ENCODE measurements around the gene ZBTB8A. TPM values are rescaled to one million over a fixed set of nuclear protein-coding genes. Genes with fewer than 3 reads are reported as not detected.

The ZBTB8A gene
- total RNA-seq: under 1 TPM; 0.22 to 0.26 TPM

- H3K27me3 Mint-ChIP-seq: peaks cover 31 to 63% of the 10 kb centered on the region in 2 donors
- DNase-seq (ENCODE audit: low spot score) (no peak), ATAC-seq (peak in 1 of 2 donors; percentile 50)
- H3K27ac Mint-ChIP-seq: no peak within 1 kb of the TSS
- no peaks in the 10 kb centered on the region for H3K9me3 Mint-ChIP-seq
- peaks cover 8 to 11% of the 10 kb centered on the region in 2 donors for H3K4me1 Mint-ChIP-seq (ENCODE audit: low read depth in 2 of 2)
- peaks cover 5% of the 10 kb centered on the region for H3K36me3 Mint-ChIP-seq
- peak within 1 kb of the TSS; percentile 92 for H3K4me3 Mint-ChIP-seq
Observed at GRCh38 chr1:32538887-32539583, at the start of gene ZBTB8A. Gene ZBTB8A, plus strand, starts transcription at chr1:32539427. Its CDS starts 53,505 bp downstream, at chr1:32592932.

- DNase-seq (ENCODE audit: low spot score) (no peak), ATAC-seq (no peak)
- Mint-ChIP-seq H3K4me1 (ENCODE audit: low read depth in 2 of 2) (no peaks in the 10 kb centered on the region), H3K9me3 (no peaks in the 10 kb centered on the region), H3K27ac (no peak overlapping the region), H3K36me3 (no peaks in the 10 kb centered on the region), H3K27me3 (peaks cover 10 to 13% of the 10 kb centered on the region in 2 donors), H3K4me3 (no peak overlapping the region)
Observed at GRCh38 chr1:32489774-32490454, 49.3 kb upstream of the ZBTB8A start.

GRCh38 chr1:32491386-32491785, 47.8 kb upstream of the ZBTB8A start:
- no peaks in the 10 kb centered on the region for H3K36me3 Mint-ChIP-seq

GRCh38 chr1:32494196-32494595, 45.0 kb upstream of the ZBTB8A start:
- no peaks in the 10 kb centered on the region for H3K36me3 Mint-ChIP-seq
- H3K4me1 Mint-ChIP-seq (ENCODE audit: low read depth in 2 of 2): no peaks in the 10 kb centered on the region
- no peaks in the 10 kb centered on the region for H3K9me3 Mint-ChIP-seq
- no peak for ATAC-seq
- no peak overlapping the region for H3K4me3 Mint-ChIP-seq
- DNase-seq (ENCODE audit: low spot score): no peak
- H3K27ac Mint-ChIP-seq: no peak overlapping the region
- H3K27me3 Mint-ChIP-seq: peaks cover 19 to 24% of the 10 kb centered on the region in 2 donors

More at GRCh38 chr1:32491386-32491785, 47.8 kb upstream of the ZBTB8A start:
- H3K4me1 Mint-ChIP-seq (ENCODE audit: low read depth in 2 of 2): no peaks in the 10 kb centered on the region
- no peak overlapping the region for H3K27ac Mint-ChIP-seq
- H3K9me3 Mint-ChIP-seq: no peaks in the 10 kb centered on the region
- H3K27me3 Mint-ChIP-seq: peaks cover 7 to 10% of the 10 kb centered on the region in 2 donors
- ATAC-seq (no peak), DNase-seq (ENCODE audit: low spot score) (no peak)
- H3K4me3 Mint-ChIP-seq: no peak overlapping the region

- H3K27me3 Mint-ChIP-seq: peaks cover 25 to 30% of the 10 kb centered on the region in 2 donors
- no peak for ATAC-seq
- H3K36me3 Mint-ChIP-seq: no peaks in the 10 kb centered on the region
- H3K4me3 Mint-ChIP-seq: no peak overlapping the region
- H3K27ac Mint-ChIP-seq: no peak overlapping the region
- H3K4me1 Mint-ChIP-seq (ENCODE audit: low read depth in 2 of 2): peaks cover 0 to 3% of the 10 kb centered on the region in 2 donors
- no peaks in the 10 kb centered on the region for H3K9me3 Mint-ChIP-seq
- DNase-seq (ENCODE audit: low spot score): no peak
Observed at GRCh38 chr1:32494711-32495337, 44.4 kb upstream of the ZBTB8A start.

GRCh38 chr1:32496127-32496526, 43.1 kb upstream of the ZBTB8A start:
- DNase-seq (ENCODE audit: low spot score): no peak
- Mint-ChIP-seq H3K36me3 (no peaks in the 10 kb centered on the region), H3K4me1 (ENCODE audit: low read depth in 2 of 2) (peaks cover 0 to 5% of the 10 kb centered on the region in 2 donors), H3K4me3 (no peak overlapping the region), H3K27me3 (peaks cover 22 to 31% of the 10 kb centered on the region in 2 donors), H3K9me3 (no peaks in the 10 kb centered on the region), H3K27ac (no peak overlapping the region)
- ATAC-seq: no peak

GRCh38 chr1:32498751-32499150, 40.5 kb upstream of the ZBTB8A start:
- no peak overlapping the region for H3K27ac Mint-ChIP-seq
- peaks cover 0 to 5% of the 10 kb centered on the region in 2 donors for H3K4me1 Mint-ChIP-seq (ENCODE audit: low read depth in 2 of 2)
- no peak for DNase-seq (ENCODE audit: low spot score)
- peaks cover 25 to 38% of the 10 kb centered on the region in 2 donors for H3K27me3 Mint-ChIP-seq
- no peaks in the 10 kb centered on the region for H3K36me3 Mint-ChIP-seq
- H3K4me3 Mint-ChIP-seq: peak overlapping the region; percentile 83
- ATAC-seq: no peak
- H3K9me3 Mint-ChIP-seq: no peaks in the 10 kb centered on the region

- peak; percentile 64 for DNase-seq (ENCODE audit: low spot score)
- H3K9me3 Mint-ChIP-seq: no peaks in the 10 kb centered on the region
- peak; percentile 81 to 82 for ATAC-seq
- H3K27me3 Mint-ChIP-seq: peaks cover 30 to 37% of the 10 kb centered on the region in 2 donors
- H3K36me3 Mint-ChIP-seq: no peaks in the 10 kb centered on the region
- H3K4me3 Mint-ChIP-seq: peak overlapping the region; percentile 63
- peaks cover 0 to 5% of the 10 kb centered on the region in 2 donors for H3K4me1 Mint-ChIP-seq (ENCODE audit: low read depth in 2 of 2)
- no peak overlapping the region for H3K27ac Mint-ChIP-seq
Observed at GRCh38 chr1:32500387-32501209, 38.6 kb upstream of the ZBTB8A start.

GRCh38 chr1:32501865-32502264, 37.4 kb upstream of the ZBTB8A start:
- Mint-ChIP-seq H3K4me1 (ENCODE audit: low read depth in 2 of 2) (peaks cover 0 to 5% of the 10 kb centered on the region in 2 donors), H3K9me3 (no peaks in the 10 kb centered on the region), H3K4me3 (peak overlapping the region; percentile 45), H3K36me3 (no peaks in the 10 kb centered on the region), H3K27me3 (peaks cover 37 to 42% of the 10 kb centered on the region in 2 donors), H3K27ac (no peak overlapping the region)
- no peak for DNase-seq (ENCODE audit: low spot score)
- no peak for ATAC-seq

GRCh38 chr1:32503153-32503552, 36.1 kb upstream of the ZBTB8A start:
- no peak for DNase-seq (ENCODE audit: low spot score)
- H3K9me3 Mint-ChIP-seq: no peaks in the 10 kb centered on the region
- H3K4me1 Mint-ChIP-seq (ENCODE audit: low read depth in 2 of 2): peaks cover 0 to 5% of the 10 kb centered on the region in 2 donors
- peaks cover 31 to 37% of the 10 kb centered on the region in 2 donors for H3K27me3 Mint-ChIP-seq
- H3K36me3 Mint-ChIP-seq: no peaks in the 10 kb centered on the region
- no peak for ATAC-seq
- no peak overlapping the region for H3K4me3 Mint-ChIP-seq
- H3K27ac Mint-ChIP-seq: no peak overlapping the region

- no peaks in the 10 kb centered on the region for H3K9me3 Mint-ChIP-seq
- ATAC-seq: no peak
- no peak for DNase-seq (ENCODE audit: low spot score)
- H3K36me3 Mint-ChIP-seq: no peaks in the 10 kb centered on the region
- H3K27me3 Mint-ChIP-seq: peaks cover 23 to 28% of the 10 kb centered on the region in 2 donors
- no peak overlapping the region for H3K27ac Mint-ChIP-seq
- no peak overlapping the region for H3K4me3 Mint-ChIP-seq
- no peaks in the 10 kb centered on the region for H3K4me1 Mint-ChIP-seq (ENCODE audit: low read depth in 2 of 2)
Observed at GRCh38 chr1:32507021-32507420, 32.2 kb upstream of the ZBTB8A start.

- Mint-ChIP-seq H3K9me3 (no peaks in the 10 kb centered on the region), H3K27me3 (peaks cover 24 to 26% of the 10 kb centered on the region in 2 donors), H3K27ac (no peak overlapping the region), H3K4me3 (no peak overlapping the region), H3K4me1 (ENCODE audit: low read depth in 2 of 2) (no peaks in the 10 kb centered on the region), H3K36me3 (no peaks in the 10 kb centered on the region)
- ATAC-seq: no peak
- no peak for DNase-seq (ENCODE audit: low spot score)
Observed at GRCh38 chr1:32508761-32509160, 30.5 kb upstream of the ZBTB8A start.

- Mint-ChIP-seq H3K27ac (no peak overlapping the region), H3K9me3 (no peaks in the 10 kb centered on the region), H3K4me3 (no peak overlapping the region), H3K4me1 (ENCODE audit: low read depth in 2 of 2) (no peaks in the 10 kb centered on the region), H3K36me3 (no peaks in the 10 kb centered on the region), H3K27me3 (peaks cover 22 to 24% of the 10 kb centered on the region in 2 donors)
- DNase-seq (ENCODE audit: low spot score) (no peak), ATAC-seq (no peak)
Observed at GRCh38 chr1:32509939-32510338, 29.3 kb upstream of the ZBTB8A start.
